ENCODE results near the gene DDTL.
A peak's percentile ranks its signal among the peaks of the same experiment; 100 is the strongest.
"Not testable (repeated sequence)": the region's sequence is repeated elsewhere in the genome, so short reads cannot be mapped to it uniquely, and the experiment has no call there.

Gene DDTL

GRCh38 chr22:23993080-23993479 lies 26.4 kb downstream of the DDTL start:
- not testable (repeated sequence) for H3K4me2 ChIP-seq; H3K4me3 ChIP-seq; H3K9me3 ChIP-seq (replicated peaks in 1 of 11); H3K27me3 ChIP-seq; H3K27ac ChIP-seq; H3K9ac ChIP-seq; H3K36me3 ChIP-seq; H4K20me1 ChIP-seq
- H3K4me1 ChIP-seq, result peaks cover 0 to 11% (median 0%) of the 10 kb centered on the region in 10 experiments; a peak in 2 of 20 replicates

- not testable (repeated sequence) for H3K27ac ChIP-seq; H3K27me3 ChIP-seq; H3K9me3 ChIP-seq (replicated peaks in 1 of 11); H3K4me2 ChIP-seq; H3K4me3 ChIP-seq; H4K20me1 ChIP-seq; H3K36me3 ChIP-seq; H3K9ac ChIP-seq
- H3K4me1 ChIP-seq, result peaks cover 0 to 11% (median 0%) of the 10 kb centered on the region in 10 experiments; a peak in 2 of 20 replicates
Measured at GRCh38 chr22:23993581-23994177, 27.0 kb downstream of the DDTL start.

- H3K9ac ChIP-seq, result no peak overlapping the region
- no peaks in the 10 kb centered on the region for H4K20me1 ChIP-seq
- no peaks in the 10 kb centered on the region for H3K36me3 ChIP-seq
- no peak overlapping the region for H3K4me2 ChIP-seq
- H3K4me3 ChIP-seq, result no peak overlapping the region
- H3K27me3 ChIP-seq, result no peaks in the 10 kb centered on the region
- no peaks in the 10 kb centered on the region for H3K9me3 ChIP-seq (replicated peaks in 1 of 11)
- no peak for TF ChIP-seq Cebpa-rat (IDR thresholded peaks at IDR 0.05)
- H3K4me1 ChIP-seq, result peaks cover 0 to 11% (median 0%) of the 10 kb centered on the region in 10 experiments; a peak in 2 of 20 replicates
- no peak overlapping the region for H3K27ac ChIP-seq
Measured at GRCh38 chr22:23997092-23997491, 30.4 kb downstream of the DDTL start.

GRCh38 chr22:23999779-24000178 lies 33.1 kb downstream of the DDTL start:
- H3K27me3 ChIP-seq; H3K4me2 ChIP-seq; H3K9ac ChIP-seq; H4K20me1 ChIP-seq; H3K27ac ChIP-seq; H3K4me3 ChIP-seq; H3K36me3 ChIP-seq; H3K9me3 ChIP-seq (replicated peaks in 1 of 11): not testable (repeated sequence)
- H3K4me1 ChIP-seq, result peaks cover 2 to 11% (median 7%) of the 10 kb centered on the region in 10 experiments; a peak in 15 of 20 replicates

- no peak for TF ChIP-seq Cebpa-rat (IDR thresholded peaks at IDR 0.05)
- Histone ChIP-seq H3K4me1 (peaks cover 11 to 21% (median 18%) of the 10 kb centered on the region in 10 experiments; a peak in 17 of 20 replicates), H3K27ac (no peak overlapping the region)
Measured at GRCh38 chr22:24001314-24001713, 34.6 kb downstream of the DDTL start.

GRCh38 chr22:24002272-24002671 lies 35.6 kb downstream of the DDTL start:
- no peaks in the 10 kb centered on the region for H3K9me3 ChIP-seq (replicated peaks in 1 of 11)
- H4K20me1 ChIP-seq, result no peaks in the 10 kb centered on the region
- no peaks in the 10 kb centered on the region for H3K36me3 ChIP-seq
- H3K9ac ChIP-seq, result no peak overlapping the region
- no peak overlapping the region for H3K4me3 ChIP-seq
- no peak overlapping the region for H3K27ac ChIP-seq
- no peak for TF ChIP-seq Cebpa-rat (IDR thresholded peaks at IDR 0.05)
- H3K4me1 ChIP-seq, result peaks cover 7 to 21% (median 18%) of the 10 kb centered on the region in 10 experiments; a peak in 15 of 20 replicates
- no peaks in the 10 kb centered on the region for H3K27me3 ChIP-seq
- no peak overlapping the region for H3K4me2 ChIP-seq

More at GRCh38 chr22:24001314-24001713, 34.6 kb downstream of the DDTL start:
- H3K4me2 ChIP-seq, result no peak overlapping the region
- H3K36me3 ChIP-seq, result no peaks in the 10 kb centered on the region
- no peaks in the 10 kb centered on the region for H4K20me1 ChIP-seq
- H3K27me3 ChIP-seq, result no peaks in the 10 kb centered on the region
- no peak overlapping the region for H3K9ac ChIP-seq
- no peaks in the 10 kb centered on the region for H3K9me3 ChIP-seq (replicated peaks in 1 of 11)
- H3K4me3 ChIP-seq, result no peak overlapping the region

GRCh38 chr22:24002851-24003250 lies 36.2 kb downstream of the DDTL start:
- Histone ChIP-seq H3K27me3 (no peaks in the 10 kb centered on the region), H3K27ac (no peak overlapping the region), H3K4me3 (no peak overlapping the region), H3K9me3 (replicated peaks in 1 of 11) (no peaks in the 10 kb centered on the region), H3K4me1 (peaks cover 7 to 21% (median 18%) of the 10 kb centered on the region in 10 experiments; a peak in 15 of 20 replicates), H3K9ac (no peak overlapping the region), H3K4me2 (no peak overlapping the region), H3K36me3 (no peaks in the 10 kb centered on the region), H4K20me1 (no peaks in the 10 kb centered on the region)
- no peak for TF ChIP-seq Cebpa-rat (IDR thresholded peaks at IDR 0.05)

GRCh38 chr22:24003887-24004286 lies 37.2 kb downstream of the DDTL start:
- no peak overlapping the region; a peak in 1 of 22 replicates for H3K4me2 ChIP-seq
- no peaks in the 10 kb centered on the region for H3K9me3 ChIP-seq (replicated peaks in 1 of 11)
- H3K4me1 ChIP-seq, result peaks cover 7 to 21% (median 18%) of the 10 kb centered on the region in 10 experiments; a peak in 15 of 20 replicates
- H4K20me1 ChIP-seq, result no peaks in the 10 kb centered on the region
- H3K36me3 ChIP-seq, result no peaks in the 10 kb centered on the region
- no peak for TF ChIP-seq Cebpa-rat (IDR thresholded peaks at IDR 0.05)
- H3K9ac ChIP-seq, result no peak overlapping the region
- no peaks in the 10 kb centered on the region for H3K27me3 ChIP-seq
- H3K4me3 ChIP-seq, result no peak overlapping the region
- no peak overlapping the region for H3K27ac ChIP-seq

- Histone ChIP-seq H3K27me3 (no peaks in the 10 kb centered on the region), H3K4me2 (peak within 1 kb of the TSS; percentile 8 to 72 (median 59); a peak in 21 of 22 replicates), H3K4me1 (peaks cover 7 to 21% (median 18%) of the 10 kb centered on the region in 10 experiments; a peak in 15 of 20 replicates), H3K9ac (peak within 1 kb of the TSS in 5 of 11 experiments; percentile 0 to 48 (median 35); a peak in 7 of 22 replicates), H3K27ac (peak within 1 kb of the TSS in 3 of 11 experiments; percentile 2 to 11 (median 7); a peak in 1 of 22 replicates), H4K20me1 (no peaks in the 10 kb centered on the region), H3K9me3 (replicated peaks in 1 of 11) (peaks cover 0 to 9% (median 7%) of the 10 kb centered on the region in 11 experiments; a peak in 7 of 22 replicates), H3K36me3 (no peaks in the 10 kb centered on the region), H3K4me3 (no peak within 1 kb of the TSS)
- TF ChIP-seq Cebpa-rat (IDR thresholded peaks at IDR 0.05), result no peak
Measured at GRCh38 chr22:24005201-24005600, 38.5 kb downstream of the DDTL start, which contains the start of gene GSTT4. Gene GSTT4 (minus strand): TSS chr22:24005453. CDS start chr22:24005356, 97 bp downstream.

Data from BLaER1 treated with 17β-estradiol and CSF1 and Interleukin-3, amounts not matched to agents 10 nM and 100 nM (cell line).